Measurements from ENCODE around the gene GRK1. TPM values are rescaled to one million over a fixed set of nuclear protein-coding genes. Genes with fewer than 3 reads are reported as not detected.

Gene GRK1
- total RNA-seq, 2 experiments from 2014 or later: not detected

GRCh38 chr13:113759525-113760137 is 92.6 kb downstream of the GRK1 start:
- H3K4me3 Mint-ChIP-seq: peak overlapping the region; percentile 77
- intact Hi-C loops (cut with micrococcal nuclease): no loop called here
- H3K36me3 Mint-ChIP-seq: no peaks in the 10 kb centered on the region
- no peaks in the 10 kb centered on the region for H3K9me3 Mint-ChIP-seq
- ChIA-PET POLR2A (no interaction called here), CTCF (interaction anchor here (0.6 to 1.6 kb wide), 2 partner anchors 18 to 350 kb away, joined by 3 to 5 read pairs; no protein-coding TSS in a partner anchor)
- H3K27me3 Mint-ChIP-seq: peaks cover 43% of the 10 kb centered on the region
- H3K4me1 Mint-ChIP-seq (ENCODE audit: low read depth): peaks cover 7% of the 10 kb centered on the region
- H3K27ac Mint-ChIP-seq: no peak overlapping the region
- peak; percentile 7 for DNase-seq

- Mint-ChIP-seq H3K27ac (no peak overlapping the region), H3K4me1 (ENCODE audit: low read depth) (peaks cover 7% of the 10 kb centered on the region), H3K36me3 (no peaks in the 10 kb centered on the region), H3K9me3 (no peaks in the 10 kb centered on the region), H3K27me3 (peaks cover 46% of the 10 kb centered on the region), H3K4me3 (no peak overlapping the region)
- peak; percentile 4 for DNase-seq
- CTCF ChIA-PET: no interaction called here
- intact Hi-C loops (cut with micrococcal nuclease): no loop called here
- POLR2A ChIA-PET: no interaction called here
Measured at GRCh38 chr13:113761136-113761535, 94.1 kb downstream of the GRK1 start.

- H3K9me3 Mint-ChIP-seq: no peaks in the 10 kb centered on the region
- H3K4me3 Mint-ChIP-seq: no peak overlapping the region
- H3K27me3 Mint-ChIP-seq: peaks cover 44% of the 10 kb centered on the region
- POLR2A ChIA-PET: no interaction called here
- intact Hi-C loops (cut with micrococcal nuclease): no loop called here
- H3K36me3 Mint-ChIP-seq: no peaks in the 10 kb centered on the region
- H3K4me1 Mint-ChIP-seq (ENCODE audit: low read depth): peaks cover 7% of the 10 kb centered on the region
- no peak for DNase-seq
- no peak overlapping the region for H3K27ac Mint-ChIP-seq
- CTCF ChIA-PET: no interaction called here
Measured at GRCh38 chr13:113762075-113762474, 95.1 kb downstream of the GRK1 start.

- Mint-ChIP-seq H3K36me3 (no peaks in the 10 kb centered on the region), H3K4me3 (no peak overlapping the region), H3K27ac (no peak overlapping the region), H3K27me3 (peaks cover 44% of the 10 kb centered on the region), H3K9me3 (no peaks in the 10 kb centered on the region), H3K4me1 (ENCODE audit: low read depth) (peaks cover 7% of the 10 kb centered on the region)
- intact Hi-C loops (cut with micrococcal nuclease): no loop called here
- POLR2A ChIA-PET: no interaction called here
- DNase-seq: peak; percentile 2
- CTCF ChIA-PET: no interaction called here
Measured at GRCh38 chr13:113762538-113762937, 95.5 kb downstream of the GRK1 start.

GRCh38 chr13:113763254-113763653 is 96.2 kb downstream of the GRK1 start:
- H3K4me3 Mint-ChIP-seq: no peak overlapping the region
- intact Hi-C loops (cut with micrococcal nuclease): no loop called here
- no peak for DNase-seq
- no peaks in the 10 kb centered on the region for H3K36me3 Mint-ChIP-seq
- peaks cover 40% of the 10 kb centered on the region for H3K27me3 Mint-ChIP-seq
- H3K9me3 Mint-ChIP-seq: no peaks in the 10 kb centered on the region
- peaks cover 7% of the 10 kb centered on the region for H3K4me1 Mint-ChIP-seq (ENCODE audit: low read depth)
- no peak overlapping the region for H3K27ac Mint-ChIP-seq
- ChIA-PET POLR2A (no interaction called here), CTCF (no interaction called here)

- DNase-seq: peak; percentile 6
- ChIA-PET POLR2A (no interaction called here), CTCF (no interaction called here)
- Mint-ChIP-seq H3K27ac (no peak overlapping the region), H3K4me3 (no peak overlapping the region), H3K9me3 (no peaks in the 10 kb centered on the region), H3K4me1 (ENCODE audit: low read depth) (peaks cover 7% of the 10 kb centered on the region), H3K36me3 (no peaks in the 10 kb centered on the region), H3K27me3 (peaks cover 37% of the 10 kb centered on the region)
- intact Hi-C loops (cut with micrococcal nuclease): no loop called here
Measured at GRCh38 chr13:113763961-113764792, 97.2 kb downstream of the GRK1 start.

GRCh38 chr13:113764793-113765563 is 98.0 kb downstream of the GRK1 start:
- CTCF ChIA-PET: no interaction called here
- Mint-ChIP-seq H3K27me3 (peaks cover 30% of the 10 kb centered on the region), H3K36me3 (no peaks in the 10 kb centered on the region)

GRCh38 chr13:113765564-113765910 is 98.5 kb downstream of the GRK1 start:
- CTCF ChIA-PET: no interaction called here
- POLR2A ChIA-PET: no interaction called here
- no peak overlapping the region for H3K27ac Mint-ChIP-seq
- H3K27me3 Mint-ChIP-seq: peaks cover 28% of the 10 kb centered on the region
- no peaks in the 10 kb centered on the region for H3K9me3 Mint-ChIP-seq
- intact Hi-C loops (cut with micrococcal nuclease): no loop called here
- no peaks in the 10 kb centered on the region for H3K36me3 Mint-ChIP-seq
- H3K4me1 Mint-ChIP-seq (ENCODE audit: low read depth): no peaks in the 10 kb centered on the region
- DNase-seq: no peak
- no peak overlapping the region for H3K4me3 Mint-ChIP-seq

More at GRCh38 chr13:113764793-113765563, 98.0 kb downstream of the GRK1 start:
- H3K4me1 Mint-ChIP-seq (ENCODE audit: low read depth): no peaks in the 10 kb centered on the region
- DNase-seq: peak; percentile 5
- intact Hi-C loops (cut with micrococcal nuclease): no loop called here
- H3K4me3 Mint-ChIP-seq: no peak overlapping the region
- POLR2A ChIA-PET: no interaction called here
- H3K9me3 Mint-ChIP-seq: no peaks in the 10 kb centered on the region
- no peak overlapping the region for H3K27ac Mint-ChIP-seq

- Mint-ChIP-seq H3K27me3 (peaks cover 22% of the 10 kb centered on the region), H3K4me1 (ENCODE audit: low read depth) (no peaks in the 10 kb centered on the region), H3K9me3 (no peaks in the 10 kb centered on the region), H3K27ac (no peak overlapping the region), H3K36me3 (no peaks in the 10 kb centered on the region), H3K4me3 (no peak overlapping the region)
- POLR2A ChIA-PET: no interaction called here
- intact Hi-C loops (cut with micrococcal nuclease): no loop called here
- CTCF ChIA-PET: no interaction called here
- DNase-seq: peak; percentile 6
Measured at GRCh38 chr13:113766035-113766800, 99.2 kb downstream of the GRK1 start.

- H3K27ac Mint-ChIP-seq: no peak overlapping the region
Measured at GRCh38 chr13:113767366-113767765, 100.3 kb downstream of the GRK1 start.

GRCh38 chr13:113768018-113768905 is 101.2 kb downstream of the GRK1 start:
- no peak overlapping the region for H3K4me3 Mint-ChIP-seq
- intact Hi-C loops (cut with micrococcal nuclease): no loop called here
- ChIA-PET POLR2A (no interaction called here), CTCF (interaction anchor here (1.2 kb wide), 1 partner anchor 10 kb away, joined by 4 read pairs; the partner anchor contains the start of gene TMEM255B)
- no peak overlapping the region for H3K27ac Mint-ChIP-seq
- peaks cover 9% of the 10 kb centered on the region for H3K27me3 Mint-ChIP-seq
- DNase-seq: peak; percentile 4
- H3K4me1 Mint-ChIP-seq (ENCODE audit: low read depth): peaks cover 8% of the 10 kb centered on the region
- peaks cover 9% of the 10 kb centered on the region for H3K9me3 Mint-ChIP-seq
- H3K36me3 Mint-ChIP-seq: no peaks in the 10 kb centered on the region

More at GRCh38 chr13:113767366-113767765, 100.3 kb downstream of the GRK1 start:
- POLR2A ChIA-PET: no interaction called here
- Mint-ChIP-seq H3K27me3 (peaks cover 12% of the 10 kb centered on the region), H3K4me1 (ENCODE audit: low read depth) (peaks cover 7% of the 10 kb centered on the region), H3K4me3 (no peak overlapping the region), H3K9me3 (peaks cover 5% of the 10 kb centered on the region), H3K36me3 (no peaks in the 10 kb centered on the region)
- CTCF ChIA-PET: interaction anchor here (1.2 kb wide), 1 partner anchor 9 kb away, joined by 4 read pairs; the partner anchor contains the start of gene TMEM255B
- DNase-seq: no peak
- intact Hi-C loops (cut with micrococcal nuclease): no loop called here

Measured in activated CD4-positive, alpha-beta memory T cell treated with anti-CD3 and anti-CD28 coated beads for 36 hours (primary cell).